Peyer's patch (tissue), 4 donors: ENCODE measurements around the gene TEK.

Experiments
- CTCF ChIP-seq, 6 experiments: fragments of 450-650 bp in 4 of 6; fragments of 200-600 bp in 2 of 6; sonication (generic) in 1 of 6; IDR thresholded peaks; one replicate each; pipeline ENCODE4 v1.5.1; 2017 to 2019; ENCODE audit warnings: antibody characterized with exemption in 6 of 6, mild to moderate bottlenecking in 3 of 6, moderate library complexity in 1 of 6
- POLR2A ChIP-seq, 2 donors: fragments of 450-650 bp; IDR thresholded peaks; one replicate each; pipeline ENCODE4 v1.5.1; 2017; ENCODE audit warnings: antibody characterized with exemption in 2 of 2, mild to moderate bottlenecking in 2 of 2, moderate library complexity in 2 of 2

GRCh38 chr9:27152405-27152718 is 43.3 kb downstream of the TEK start:
- no peak for TF ChIP-seq CTCF (IDR thresholded peaks at IDR 0.05)
- no peak for TF ChIP-seq POLR2A (IDR thresholded peaks at IDR 0.05)
